NCI-H2107 treated with DMSO at 0.1 percent for 48 hours (cell line): ENCODE data around the gene ELMOD3.
A peak's percentile ranks its signal among the peaks of the same experiment; 100 is the strongest.
"Not testable (repeated sequence)": the region's sequence is repeated elsewhere in the genome, so short reads cannot be mapped to it uniquely, and the experiment has no call there.

Source experiments
- DNase-seq: peaks from one replicate; lab custom pipeline; 2025; ENCODE audit not compliant: unreplicated experiment; lab: John Stamatoyannopoulos, UW

The ELMOD3 gene

DNA sequence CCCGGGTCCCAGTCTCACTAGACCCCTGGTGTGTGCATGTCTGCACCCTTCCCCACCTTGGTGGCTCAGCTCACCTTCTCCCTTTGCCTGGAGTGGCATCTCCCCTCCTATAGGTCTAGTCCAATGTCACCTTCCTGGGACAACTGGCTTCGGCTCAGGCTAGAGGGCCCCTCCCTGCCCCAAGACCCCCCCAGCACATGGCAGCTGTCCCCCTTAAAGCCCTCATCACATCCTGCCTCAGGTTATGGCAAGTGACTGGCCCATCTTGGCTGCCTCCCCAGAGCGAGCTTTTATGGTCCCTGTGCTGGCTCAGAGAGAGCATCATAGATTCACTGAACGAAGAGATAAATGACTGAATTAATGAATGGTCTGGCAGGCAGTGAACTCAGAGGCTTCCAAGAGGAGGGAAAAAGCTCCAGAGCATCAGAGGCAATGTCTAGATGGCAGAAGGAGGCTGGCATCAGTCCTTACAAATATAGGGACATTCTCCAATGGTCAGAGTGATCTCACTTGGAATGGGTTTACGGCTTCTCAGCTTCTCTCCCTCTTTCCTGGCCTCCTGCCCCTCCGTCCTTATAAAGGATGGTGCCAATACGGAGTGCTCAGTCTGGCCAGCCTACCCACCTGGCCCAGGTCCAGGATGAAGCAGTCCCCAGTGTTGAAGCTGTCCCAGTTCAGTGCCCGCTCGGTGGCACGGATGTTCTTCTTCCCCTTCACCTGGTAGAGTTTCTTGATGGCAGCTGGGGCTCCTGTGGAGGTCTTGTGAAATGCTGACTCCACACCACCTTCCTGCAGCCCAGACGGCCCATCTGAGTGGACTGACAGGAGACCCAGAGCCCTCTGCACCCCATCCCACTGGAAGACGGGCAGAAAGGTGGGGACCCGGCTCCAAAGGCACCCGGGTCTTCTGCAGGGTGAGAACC, 46.2 kb downstream of the ELMOD3 start:
- DNase-seq: no peak

DNA sequence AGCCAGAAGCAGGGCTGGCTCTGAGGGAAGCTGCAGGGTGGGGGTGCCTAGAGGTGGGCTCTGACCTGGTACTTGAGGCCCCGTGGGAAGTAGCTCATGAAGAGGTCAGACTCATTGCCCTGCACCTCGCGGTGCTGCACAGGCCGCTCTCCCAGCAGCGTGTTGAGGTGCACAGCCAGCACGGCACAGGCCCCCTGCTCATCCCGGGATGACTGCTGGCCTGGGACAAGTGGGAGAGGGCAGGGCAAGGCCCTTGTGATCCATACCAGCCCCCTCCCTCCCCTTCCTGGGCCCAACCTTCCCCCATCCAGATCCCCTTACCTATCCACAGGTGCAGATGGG, 46.9 kb downstream of the ELMOD3 start:
- DNase-seq: no peak

DNA sequence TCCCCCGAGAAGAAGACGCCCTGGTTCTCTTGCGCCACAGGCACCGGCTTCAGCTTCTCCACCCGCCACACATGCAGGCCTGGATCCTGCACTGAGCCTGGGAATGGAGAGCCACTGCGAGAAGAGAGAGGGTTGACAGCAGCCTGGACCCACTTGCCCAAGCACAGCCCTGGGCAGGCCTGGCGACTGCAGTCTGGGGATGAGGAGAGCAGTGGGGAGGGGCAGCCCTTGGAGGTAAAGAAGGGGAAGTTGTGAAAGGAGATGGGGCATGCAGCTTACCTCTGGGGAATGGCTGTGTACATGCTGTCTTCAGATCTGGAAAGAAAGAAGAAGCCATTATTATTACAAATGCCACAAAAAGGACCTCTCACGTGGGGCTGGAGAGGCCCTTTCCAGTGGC, 47.3 kb downstream of the ELMOD3 start:
- DNase-seq: no peak

DNA sequence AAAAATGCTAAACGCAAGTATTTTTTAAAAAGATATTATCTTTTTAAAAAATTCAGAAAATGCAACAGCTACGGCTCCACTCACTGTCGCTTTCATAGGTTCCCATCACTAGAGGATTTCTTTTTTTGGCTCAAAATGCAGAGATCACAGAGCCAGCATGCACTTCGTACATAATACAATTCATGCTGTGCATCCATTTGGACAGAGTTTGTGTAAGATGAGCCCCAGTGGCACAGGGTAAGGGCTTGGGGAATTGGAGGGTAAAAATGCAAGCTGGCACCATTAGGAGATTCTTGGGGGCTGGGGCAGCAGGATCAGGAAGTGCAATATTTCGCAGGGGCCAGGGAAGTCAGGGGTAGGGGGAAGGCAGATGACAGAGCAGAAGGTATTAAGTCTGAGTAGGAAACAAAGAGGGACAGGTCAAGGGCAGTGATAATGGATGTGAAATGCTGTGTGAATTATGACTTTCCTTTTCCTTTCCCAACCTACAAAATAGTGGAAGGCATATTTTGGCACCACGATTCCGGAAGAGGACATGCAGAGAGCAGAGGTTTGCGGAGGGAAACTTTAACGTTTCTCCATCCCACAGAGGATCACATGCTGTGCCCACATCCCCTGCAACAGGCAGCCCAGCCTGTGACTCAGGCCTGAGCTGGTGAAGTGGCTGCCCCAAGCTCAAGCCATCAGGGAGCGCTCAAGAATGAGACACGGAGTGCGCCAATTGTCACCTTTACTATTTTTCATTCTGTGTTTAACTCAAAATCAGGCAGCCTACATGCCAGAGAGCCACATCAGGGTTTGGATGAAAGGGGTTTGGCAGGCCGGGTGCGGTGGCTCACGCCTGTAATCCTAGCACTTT, 50.9 kb downstream of the ELMOD3 start:
- DNase-seq: peak; percentile 18

DNA sequence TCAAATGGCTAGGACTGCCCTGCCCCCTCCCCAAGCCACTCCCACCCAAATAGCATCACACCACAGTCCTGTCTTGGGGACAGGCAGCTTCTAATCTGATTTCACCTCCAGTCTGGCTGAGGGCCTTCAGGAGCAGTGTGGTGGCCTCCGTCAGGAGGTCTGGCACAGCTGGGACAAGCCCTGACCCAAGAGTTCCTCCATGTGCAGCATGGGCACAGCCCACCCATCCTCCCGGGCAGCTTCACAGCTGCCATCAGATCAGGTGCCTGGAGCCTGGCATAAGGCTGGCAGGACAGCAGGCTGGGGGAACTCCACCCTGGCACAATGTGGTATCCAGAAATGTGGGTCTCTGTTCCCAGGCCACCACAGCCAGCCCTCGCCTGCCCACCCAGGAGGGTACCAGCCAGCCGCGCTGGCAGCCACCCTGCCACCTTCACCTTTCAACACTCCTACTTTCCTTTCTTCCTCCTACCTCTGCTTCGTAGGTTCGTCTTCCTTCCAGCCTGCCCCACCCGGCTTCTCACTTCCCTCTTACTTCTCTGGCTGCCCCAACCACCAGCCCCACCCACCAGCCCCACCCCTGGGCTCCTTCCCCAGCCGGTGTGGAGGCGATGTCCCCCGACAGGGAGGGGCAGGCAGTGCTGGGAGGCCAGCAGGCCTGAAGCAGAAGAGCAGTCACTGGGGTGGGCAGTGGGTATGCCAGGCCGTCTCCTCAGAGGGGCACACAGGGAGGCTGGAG, 55.4 kb downstream of the ELMOD3 start, which contains the start of gene CAPG:
TSS of gene CAPG (minus strand) at position 522 of the 739 bp plus-strand sequence. CDS start 8,221 bp downstream, outside the sequence.
- no peak for DNase-seq

DNA sequence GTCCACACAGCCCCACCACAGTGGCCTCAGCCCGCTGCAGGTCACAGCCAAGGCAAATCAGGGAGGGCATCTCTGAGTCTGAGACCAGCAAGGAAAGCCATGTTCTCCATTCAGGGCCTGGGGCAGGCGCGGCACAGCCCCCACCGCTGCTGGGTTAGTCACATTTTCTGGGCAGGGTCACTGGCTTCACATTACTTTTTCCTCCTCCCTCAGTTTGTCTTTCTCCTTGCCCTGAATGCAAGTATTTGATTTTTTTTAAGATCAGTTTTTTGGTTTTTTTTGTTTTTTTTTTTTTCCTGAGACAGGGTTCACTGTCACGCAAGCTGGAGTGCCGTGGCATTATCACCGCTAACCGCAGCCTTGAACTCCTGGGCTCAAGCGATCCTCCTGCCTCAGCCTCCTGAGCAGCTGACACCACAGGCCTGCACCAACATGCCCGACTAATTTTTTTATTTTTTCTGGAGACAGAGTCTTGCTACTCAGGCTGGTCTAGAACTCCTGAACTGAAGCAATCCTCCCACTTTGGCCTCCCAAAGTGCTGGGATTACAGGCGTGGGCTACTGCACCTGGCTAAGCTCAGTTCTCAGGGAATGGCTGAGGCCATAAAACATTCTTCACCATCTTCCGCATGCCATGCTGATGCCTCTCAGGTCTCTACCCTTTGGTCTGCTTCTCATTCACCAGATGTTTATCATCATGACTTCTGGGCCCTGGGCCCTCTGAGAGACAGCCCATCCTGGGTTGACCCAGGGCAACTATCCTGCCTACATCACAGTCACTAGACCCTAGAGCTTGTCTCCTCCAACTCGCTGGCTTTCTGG, 56.2 kb downstream of the ELMOD3 start:
- no peak for DNase-seq

DNA sequence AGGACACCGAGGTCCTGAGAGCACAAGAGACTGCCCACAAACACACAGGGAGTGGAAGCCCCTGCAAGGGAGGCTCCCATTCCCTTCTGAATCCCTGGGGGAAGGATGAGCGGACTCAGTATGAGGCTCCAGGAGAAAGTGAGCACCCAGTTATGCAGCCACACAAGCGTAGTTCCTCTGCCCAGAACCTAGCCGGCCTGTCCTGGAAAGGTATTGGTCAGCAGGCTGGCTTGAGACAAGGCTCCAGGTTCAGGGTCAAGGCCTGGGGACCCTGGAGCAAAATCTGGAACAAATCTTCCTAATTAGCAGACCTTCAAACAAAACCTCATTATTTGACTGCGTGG, 56.8 kb downstream of the ELMOD3 start:
- no peak for DNase-seq

DNA sequence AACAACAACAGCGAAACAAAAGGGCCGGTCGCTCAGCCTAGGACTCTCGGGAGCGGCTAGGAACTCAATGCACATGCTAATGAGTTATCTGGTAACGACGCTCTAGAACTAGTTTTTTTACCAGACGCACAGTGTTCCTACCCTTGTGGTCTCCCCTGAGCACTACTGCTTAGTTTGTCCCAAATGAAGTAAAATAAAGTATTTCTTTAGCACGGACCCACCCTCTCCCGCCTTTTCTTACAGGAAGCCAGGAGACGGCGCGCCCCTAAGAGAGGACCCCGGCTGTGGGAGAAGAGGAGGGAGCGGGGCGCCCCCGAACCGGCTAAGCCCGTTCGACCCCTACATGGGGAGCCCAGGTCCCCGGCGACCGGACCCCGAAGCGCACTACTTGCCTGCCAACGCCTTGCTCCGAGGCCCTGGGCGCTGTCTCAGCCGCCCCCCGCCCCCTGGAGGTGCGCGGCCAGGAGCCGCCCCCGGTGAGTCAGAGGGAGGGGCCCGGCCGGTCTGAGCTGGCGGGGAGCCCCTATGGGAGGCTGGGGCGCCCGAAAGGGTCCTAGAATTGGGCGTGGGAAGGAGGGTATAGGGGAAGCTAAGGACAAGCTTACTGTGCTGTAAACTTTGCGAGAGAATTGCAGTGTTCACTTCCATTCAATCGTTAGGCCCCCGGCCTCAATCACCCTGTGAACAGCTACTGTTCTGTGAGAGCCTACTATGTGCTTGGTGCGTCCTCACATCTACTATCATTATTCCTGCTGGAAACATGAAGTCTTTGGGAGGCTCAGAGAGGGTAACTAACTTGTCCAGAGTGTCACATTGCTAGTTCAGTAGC, 59.2 kb downstream of the ELMOD3 start:
- no peak for DNase-seq

DNA sequence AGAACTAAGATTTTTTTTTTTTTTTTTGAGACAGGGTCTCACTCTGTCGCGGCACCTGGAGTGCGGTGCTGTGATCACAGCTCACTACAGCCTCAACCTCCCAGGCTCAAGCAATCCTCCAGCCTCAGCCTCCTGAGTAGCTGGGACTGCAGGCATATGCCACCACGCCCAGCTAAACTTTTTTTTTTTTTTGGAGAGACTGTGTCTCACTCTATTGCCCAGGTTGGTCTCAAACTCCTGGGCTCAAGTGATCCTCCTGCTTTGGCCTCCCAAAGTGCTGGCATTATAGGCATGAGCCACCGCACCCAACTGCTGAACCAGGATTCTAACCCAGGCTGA, 59.8 kb downstream of the ELMOD3 start:
- DNase-seq: not testable (repeated sequence)

DNA sequence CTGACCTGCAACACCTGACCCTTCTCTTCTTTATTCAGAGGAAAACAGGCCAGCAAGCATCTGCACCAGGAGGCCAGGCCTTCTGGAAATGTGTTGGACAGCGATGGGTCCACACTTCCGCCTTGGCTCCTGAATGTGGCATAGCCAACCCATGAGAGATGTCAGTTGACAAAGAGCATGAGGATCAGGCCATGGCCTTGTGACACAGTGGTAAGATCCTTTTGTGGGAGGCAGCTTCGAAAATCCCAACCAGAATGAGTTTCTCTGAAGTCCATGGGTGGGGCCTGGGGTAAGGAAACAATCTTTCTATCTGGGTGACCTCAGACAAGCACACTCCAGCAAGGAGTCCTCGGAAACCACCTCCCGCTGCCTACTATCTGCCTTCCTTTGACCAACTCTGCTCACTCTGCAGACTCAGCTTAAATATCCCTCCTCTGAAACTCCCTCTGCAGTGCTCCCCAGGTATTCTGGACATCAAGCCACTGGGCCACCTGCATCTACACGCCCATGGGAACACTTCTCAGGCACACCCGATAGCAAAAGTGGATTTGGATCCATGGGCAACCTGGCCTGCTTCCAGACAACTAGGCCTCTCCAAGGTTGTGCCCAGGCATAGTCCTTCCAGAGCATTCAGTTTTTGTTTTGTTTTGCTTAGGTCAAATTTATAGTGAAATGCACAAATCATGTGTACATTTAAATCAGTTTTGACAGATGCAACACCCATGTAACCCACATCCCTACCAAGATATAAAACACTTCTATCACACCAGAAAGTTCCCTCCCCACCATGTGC, 60.4 kb downstream of the ELMOD3 start:
- DNase-seq: no peak

DNA sequence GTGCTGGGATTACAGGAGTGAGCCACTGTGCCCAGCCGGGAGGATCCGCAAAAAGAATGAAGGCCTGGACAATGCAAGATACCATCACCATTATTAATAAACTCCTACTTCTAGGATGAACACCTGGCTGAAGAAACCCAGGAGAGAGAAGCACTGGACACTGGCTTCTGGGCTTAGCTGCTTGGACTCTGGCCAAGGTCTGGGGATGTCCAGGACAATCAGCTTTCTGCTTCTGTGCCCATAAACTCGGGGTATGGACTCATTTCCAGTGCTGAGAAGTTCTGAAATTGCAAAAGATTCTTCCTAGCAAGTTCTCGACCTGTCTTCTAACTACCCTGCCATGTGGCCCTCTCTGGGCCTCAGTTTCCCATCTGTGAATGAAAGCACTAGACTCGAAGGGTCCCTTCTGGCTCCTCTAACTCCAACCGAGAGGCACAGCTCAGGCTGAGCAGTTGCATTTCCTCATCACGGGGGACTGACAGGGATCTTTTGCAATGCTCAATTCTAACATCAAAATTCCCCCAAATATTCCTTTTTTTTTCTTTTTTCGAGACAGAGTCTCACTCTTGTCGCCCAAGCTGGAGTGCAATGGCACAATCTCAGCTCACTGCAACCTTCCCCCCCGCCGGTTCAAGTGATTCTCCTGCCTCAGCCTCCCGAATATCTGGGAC, 61.5 kb downstream of the ELMOD3 start:
- DNase-seq: no peak

DNA sequence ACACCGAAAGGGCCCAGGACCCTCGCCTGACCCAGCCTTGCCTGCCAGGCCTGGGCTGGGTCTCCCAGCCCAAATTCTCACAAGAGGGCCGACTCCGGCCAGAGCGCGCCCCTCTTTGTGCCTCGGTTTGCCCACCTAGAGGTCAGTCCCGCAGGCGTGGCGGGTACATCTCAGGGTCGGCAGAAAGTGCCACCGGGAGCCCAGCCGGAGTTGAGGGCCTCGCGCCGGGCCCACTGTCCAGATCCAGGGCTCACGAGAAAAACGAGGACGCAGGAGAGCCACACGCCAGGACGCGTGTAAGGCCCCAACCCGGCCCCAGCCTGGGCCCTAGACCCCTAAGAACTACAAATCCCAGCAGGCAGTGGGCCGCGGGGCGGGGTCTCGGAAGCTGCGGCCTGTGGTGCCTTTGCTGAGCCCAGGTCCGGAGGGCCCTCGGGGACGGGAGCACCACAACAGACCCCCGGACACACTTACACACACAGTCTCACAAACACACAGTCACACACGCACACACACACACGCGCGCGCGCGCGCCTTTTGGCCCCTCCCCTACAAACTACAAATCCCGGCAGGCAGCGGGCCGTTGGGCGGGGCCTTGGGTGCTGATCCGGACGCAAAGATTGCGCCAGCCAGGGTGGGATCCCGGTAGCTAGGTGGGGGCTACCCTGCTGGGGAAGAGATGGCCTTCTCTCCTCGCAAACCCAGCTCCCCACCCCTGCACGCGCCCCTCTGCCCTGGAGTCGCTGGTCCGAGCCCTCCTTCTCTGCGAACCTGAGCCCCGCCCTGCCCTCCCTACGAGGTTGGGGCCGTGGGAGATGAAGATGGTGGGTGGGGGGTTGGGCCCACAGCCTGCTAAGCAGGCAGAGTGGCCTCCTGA, 63.8 kb downstream of the ELMOD3 start, which contains the start of gene SH2D6:
TSS of gene SH2D6 (plus strand) at position 583 of the 877 bp plus-strand sequence. CDS start 10,752 bp downstream, outside the sequence.
- peak; percentile 24 for DNase-seq

DNA sequence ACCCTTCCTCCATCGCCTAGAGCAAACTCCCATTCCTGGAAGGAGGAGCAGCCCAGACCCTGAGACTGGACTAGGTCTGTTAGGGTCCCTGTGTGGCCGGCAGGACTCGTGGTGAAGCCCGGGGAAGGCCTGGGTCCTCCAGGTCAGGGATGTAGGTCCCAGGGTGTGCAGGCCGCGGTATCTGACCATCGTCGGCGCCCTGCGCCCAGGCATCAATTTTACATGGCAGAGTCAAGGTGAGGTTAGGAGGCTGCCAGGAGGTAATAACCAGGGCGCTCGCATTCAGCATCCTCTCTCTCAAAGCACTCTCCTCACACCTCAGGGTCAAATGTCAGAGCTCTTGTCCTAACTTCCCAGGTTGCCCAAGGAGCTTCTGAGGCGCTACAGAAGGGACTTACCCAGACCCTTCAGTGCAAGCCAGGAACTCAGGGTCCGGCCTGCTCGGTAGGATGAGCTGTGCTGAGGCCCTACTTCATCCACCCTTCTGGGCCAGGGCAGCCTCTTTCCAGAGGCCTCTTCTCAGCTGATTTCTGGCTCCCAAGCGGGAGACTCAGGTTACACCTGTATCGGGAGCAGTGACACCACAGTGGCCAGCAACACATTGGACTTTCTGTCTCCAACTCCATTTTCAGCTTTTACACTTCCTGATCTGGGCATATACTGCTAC, 64.6 kb downstream of the ELMOD3 start:
- DNase-seq: peak; percentile 30

DNA sequence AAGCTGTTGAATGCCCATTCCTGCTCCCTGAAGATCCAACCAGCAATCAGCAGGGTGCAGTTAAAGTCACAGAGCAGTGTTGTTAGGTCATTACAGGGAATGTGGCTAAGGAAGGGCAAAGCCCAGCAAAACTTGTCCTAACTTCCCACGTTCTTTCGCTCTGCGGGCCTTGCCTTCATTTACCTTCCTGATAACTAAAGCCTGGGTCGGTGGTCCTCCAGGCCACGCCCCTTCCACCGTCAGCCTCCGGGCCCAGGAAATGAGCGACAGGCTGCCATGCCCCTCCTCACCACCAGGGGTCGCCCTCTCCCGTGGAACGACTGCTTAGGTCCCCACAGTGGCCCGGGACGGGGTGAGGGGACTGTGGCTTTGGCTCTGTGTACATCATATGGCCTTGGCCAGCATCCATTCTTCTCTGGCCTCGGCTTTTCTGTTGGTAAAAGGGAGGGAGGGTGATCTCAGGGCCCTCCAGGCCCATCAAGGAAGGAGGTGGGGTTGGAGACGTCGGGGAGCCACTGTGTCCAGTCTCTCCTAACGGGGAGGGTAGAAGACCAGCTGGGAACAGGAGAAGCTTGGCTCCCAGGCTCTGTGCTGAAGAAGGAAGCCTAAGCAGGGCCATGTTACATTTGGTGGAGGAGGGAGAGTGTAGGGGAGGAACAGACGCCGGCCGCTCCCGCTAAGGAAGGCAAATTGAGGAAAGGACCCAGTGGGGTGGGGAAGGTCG, 66.1 kb downstream of the ELMOD3 start:
- peak; percentile 34 for DNase-seq

DNA sequence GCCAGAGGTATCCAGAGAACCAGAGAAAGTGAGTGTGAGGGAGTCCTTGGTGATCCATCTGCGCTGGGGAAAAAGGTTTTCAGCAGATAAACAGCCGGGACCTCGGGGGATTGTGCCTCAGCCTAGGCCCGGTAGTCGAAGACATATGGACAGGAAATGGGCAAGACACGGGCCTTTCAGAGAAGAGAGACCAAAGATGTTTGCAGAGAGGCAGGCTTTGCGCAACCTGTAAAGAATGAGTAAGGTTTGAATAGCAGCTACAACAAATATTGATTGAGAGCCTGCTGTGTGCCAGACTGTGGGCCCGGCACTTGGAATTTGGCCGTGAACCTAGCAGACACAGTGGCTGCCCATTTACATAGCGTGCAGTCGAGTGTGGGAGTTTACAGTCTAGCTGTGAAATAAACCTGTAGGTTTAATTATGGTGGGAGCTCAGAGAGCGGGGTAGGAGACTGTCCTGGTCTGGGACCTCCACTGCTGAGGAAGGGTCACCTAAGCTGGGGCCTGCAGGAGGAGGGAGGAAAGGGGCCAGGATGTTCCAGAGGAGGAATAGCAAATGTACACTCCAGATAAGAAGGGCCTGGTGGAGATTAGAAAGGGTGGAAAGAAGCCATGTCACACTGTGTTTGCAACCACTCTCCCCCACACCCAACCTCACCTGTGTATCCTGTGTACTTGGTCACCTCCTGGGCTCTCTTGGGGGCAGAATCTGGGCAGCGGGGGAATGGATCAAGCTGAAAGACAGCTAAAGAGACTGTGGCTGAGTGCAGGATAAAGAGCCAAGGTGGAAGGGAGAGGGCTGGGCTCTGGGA, 66.9 kb downstream of the ELMOD3 start:
- peak; percentile 41 for DNase-seq
